LNCAP (cell line): ENCODE measurements around the gene ADGRL1.
A peak's percentile ranks its signal among the peaks of the same experiment; 100 is the strongest.

Experiments
- TF ChIP-seq, protein P1 (sequence below): fragments of 450-650 bp; IDR thresholded peaks from 2 replicates; pipeline ENCODE4 v1.5.1; 2017; ENCODE audit warnings: mild to moderate bottlenecking

ADGRL1 gene

DNA sequence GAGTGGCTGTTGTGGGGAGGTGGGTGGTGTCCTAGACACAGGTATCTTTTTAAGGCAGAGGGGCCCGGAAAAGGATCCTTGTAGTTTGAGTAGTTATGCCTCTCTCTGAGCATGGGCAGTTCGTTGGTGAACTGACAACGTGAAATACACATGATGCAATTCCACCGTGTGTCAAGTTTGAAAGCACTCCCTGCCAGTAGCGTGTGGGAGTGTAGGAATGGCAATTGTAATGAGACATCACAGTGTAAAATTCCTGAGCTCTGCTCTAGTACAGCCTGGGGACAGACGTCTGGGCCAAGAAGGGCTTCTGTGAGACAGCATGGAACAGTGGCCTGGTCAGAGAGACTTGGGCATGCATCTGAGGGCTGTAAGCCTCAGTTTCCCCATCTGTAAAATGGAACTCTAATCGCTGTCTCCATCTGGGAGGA is 59.2 kb downstream of the ADGRL1 start:
- TF ChIP-seq, protein P1, sequence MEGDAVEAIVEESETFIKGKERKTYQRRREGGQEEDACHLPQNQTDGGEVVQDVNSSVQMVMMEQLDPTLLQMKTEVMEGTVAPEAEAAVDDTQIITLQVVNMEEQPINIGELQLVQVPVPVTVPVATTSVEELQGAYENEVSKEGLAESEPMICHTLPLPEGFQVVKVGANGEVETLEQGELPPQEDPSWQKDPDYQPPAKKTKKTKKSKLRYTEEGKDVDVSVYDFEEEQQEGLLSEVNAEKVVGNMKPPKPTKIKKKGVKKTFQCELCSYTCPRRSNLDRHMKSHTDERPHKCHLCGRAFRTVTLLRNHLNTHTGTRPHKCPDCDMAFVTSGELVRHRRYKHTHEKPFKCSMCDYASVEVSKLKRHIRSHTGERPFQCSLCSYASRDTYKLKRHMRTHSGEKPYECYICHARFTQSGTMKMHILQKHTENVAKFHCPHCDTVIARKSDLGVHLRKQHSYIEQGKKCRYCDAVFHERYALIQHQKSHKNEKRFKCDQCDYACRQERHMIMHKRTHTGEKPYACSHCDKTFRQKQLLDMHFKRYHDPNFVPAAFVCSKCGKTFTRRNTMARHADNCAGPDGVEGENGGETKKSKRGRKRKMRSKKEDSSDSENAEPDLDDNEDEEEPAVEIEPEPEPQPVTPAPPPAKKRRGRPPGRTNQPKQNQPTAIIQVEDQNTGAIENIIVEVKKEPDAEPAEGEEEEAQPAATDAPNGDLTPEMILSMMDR = no peak

DNA sequence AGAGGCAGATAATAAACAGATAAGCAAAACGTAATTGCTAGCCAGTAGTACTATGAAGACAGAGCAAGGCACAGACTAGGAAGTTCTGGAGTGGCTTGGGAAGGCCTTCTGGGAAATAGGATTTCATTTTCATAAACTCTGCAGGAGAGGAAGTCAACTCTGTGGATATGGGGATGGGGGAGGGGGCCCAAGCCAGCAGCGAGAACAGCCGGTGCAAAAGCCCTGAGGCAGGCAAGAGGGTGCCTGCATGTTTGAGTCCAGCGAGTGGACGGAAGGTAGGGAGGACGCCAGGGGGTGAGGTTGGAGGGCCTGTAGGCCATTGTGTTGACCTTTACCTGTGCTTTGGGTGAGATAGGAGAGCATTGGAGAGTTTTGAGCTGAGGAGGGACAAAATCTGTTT is 60.6 kb downstream of the ADGRL1 start:
- TF ChIP-seq, protein P1 = no peak

DNA sequence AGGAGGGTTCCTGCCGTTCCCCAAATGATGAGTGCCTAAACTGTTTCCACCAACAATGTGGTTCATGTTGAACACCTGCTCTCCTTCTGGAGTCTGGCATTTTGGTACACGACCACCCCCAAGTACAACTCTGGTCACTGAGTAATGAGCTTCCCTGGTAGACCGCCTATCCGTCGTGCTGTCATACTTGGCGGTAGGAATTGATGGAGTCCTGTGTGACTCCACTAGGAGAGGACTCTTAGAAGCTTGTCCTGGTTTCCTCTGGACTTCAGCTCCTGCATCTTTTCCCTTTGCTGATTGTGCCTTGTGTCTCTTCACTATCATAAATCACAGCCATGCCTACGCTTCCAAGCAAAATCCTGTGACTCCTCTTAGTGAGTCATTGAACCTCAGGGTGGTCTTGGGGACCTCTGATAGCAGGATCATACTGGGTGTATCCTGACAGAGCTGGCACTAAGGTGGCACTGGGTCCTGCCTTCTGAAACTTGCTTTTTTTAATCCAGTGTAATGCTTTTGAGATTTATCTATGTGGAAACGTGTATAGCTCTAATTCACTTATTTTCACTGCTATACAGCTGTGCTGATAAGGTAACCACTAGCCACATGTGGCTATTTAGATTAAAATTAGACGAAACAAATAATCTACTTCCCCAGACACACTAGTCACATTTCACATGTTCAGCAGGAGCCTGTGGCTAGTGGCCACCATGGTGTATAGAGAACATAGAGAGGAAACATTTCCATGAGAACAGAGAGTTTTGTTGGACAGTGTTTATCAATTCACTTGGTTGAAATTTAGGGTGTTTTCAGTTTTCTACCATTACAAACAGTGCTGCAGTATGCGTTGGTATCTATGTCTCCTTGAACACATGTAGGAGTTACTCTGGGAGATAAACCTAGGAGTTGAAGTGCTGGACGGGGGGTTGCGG is 63.4 kb downstream of the ADGRL1 start:
- TF ChIP-seq, protein P1 = no peak

DNA sequence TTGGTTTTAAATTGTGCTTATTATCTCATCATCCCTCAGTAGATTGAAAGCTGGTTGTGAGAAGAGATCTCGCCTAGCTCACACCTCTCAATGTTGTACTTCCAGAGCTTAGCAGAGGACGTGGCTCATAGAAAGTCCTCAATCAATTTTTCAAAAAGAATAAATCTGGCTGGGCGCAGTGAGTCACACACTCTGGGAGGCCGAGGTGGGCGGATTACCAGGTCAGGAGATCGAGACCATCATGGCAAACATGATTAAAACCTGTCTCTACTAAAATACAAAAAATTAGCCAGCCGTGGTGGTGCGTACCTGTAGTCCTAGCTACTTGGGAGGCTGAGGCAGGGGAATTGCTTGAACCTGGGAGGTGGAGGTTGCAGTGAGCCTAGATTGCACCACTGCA is 64.9 kb downstream of the ADGRL1 start:
- TF ChIP-seq, protein P1 = no peak

DNA sequence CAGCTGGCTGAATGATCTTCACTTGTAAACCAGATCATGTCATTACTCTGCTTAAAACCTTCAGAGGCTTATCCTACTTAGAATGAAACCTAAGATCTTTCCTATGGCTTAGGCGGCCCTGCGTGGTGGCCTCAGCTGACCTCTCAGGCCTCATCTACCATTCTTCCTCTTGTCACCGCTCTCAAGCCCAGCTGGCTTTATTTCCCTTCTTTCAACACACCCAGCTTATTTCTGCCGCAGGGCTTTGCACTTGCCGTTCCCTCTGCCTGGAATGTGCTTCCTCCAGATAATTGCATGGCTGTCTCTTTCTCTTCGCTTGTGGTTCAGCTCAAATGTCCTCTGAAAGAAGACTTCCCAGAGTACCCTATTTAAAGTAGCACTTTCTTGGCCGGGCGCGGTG is 66.0 kb downstream of the ADGRL1 start:
- TF ChIP-seq, protein P1 = no peak

DNA sequence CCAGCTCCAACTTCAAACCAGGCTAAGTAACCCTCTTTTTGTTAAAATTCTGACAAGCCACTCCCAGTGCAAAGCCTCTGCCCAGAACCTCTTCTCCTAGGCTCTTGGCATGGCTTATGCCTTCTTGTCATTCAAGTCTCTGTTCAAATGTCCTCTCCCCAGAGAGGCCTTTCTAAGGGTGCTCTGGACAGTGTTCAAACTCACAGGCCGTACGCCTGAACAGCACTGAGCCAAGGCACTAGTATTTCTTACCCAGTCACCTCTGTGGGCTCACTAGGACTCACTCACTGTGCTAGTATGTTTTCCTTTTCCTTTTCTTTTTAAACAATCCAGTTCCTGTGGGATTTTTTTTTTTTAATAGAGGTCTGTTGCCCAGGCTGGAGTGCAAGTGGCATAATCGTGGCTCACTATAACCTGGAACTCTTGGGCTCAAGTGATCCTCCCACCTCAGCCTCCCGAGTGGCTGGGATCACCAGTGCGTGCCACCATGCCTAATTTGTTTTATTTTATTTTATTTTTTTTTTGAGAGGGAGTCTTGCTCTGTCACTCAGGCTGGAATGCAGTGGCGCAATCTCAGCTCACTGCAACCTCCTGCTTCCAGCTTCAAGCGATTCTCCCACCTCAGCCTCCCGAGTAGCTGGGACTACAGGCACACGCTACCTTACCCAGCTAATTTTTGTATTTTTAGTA is 67.2 kb downstream of the ADGRL1 start:
- TF ChIP-seq, protein P1 = no peak

DNA sequence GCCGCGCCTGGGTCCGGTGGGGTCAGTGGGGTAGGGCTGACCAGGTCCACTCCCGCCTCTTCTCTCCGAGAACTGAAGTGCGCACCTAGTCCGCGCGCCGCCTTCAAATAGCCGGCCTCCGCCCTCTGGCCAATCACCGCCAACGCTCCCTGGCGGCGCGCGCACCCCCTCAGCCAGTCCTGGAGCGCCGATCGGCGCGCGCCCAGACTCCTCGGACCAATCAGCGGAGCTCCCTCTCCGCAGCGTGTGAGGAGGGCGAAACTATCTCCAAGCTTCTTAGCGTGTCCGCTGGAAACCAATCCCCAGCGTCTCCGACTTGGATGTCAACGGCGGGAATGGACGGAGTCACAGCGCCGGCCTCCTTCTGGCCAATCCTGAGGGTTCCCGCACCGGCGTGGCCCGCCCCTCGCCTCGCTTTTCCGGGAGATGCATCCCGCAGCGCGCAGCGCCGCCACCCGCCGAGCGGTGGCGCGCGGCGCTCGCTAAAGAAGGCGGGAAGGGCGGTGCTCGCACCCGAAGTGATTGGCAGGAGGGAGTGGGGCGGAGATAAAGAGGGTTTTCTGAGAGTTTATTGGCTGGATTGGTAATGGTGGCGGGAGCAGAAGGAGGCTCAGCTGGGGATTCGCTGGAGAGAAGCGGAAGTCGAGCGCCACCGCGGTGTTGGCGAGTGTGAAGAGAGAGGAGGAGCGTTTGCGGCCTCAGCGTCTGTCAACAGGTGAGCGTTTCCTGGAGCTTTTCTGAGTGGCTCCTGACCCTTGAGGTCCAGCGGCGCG is 69.3 kb downstream of the ADGRL1 start, which contains the start of gene ASF1B:
Gene ASF1B (minus strand): TSS at position 81 of the 773 bp plus-strand sequence. CDS start 133 bp downstream, outside the sequence.
- TF ChIP-seq, protein P1 = peak; percentile 97
